GM23248 (cell line): ENCODE data around the gene PTPRD.

Experiments
- EZH2 ChIP-seq: fragments of 200-600 bp; sonication (generic); IDR thresholded peaks from 2 replicates; pipeline ENCODE4 v1.6.1; 2018; ENCODE audit warnings: antibody characterized with exemption, mild to moderate bottlenecking; ENCODE audit not compliant: insufficient read depth, poor library complexity, severe bottlenecking
- EZH2phosphoT487 ChIP-seq: fragments of 200-600 bp; sonication (generic); IDR thresholded peaks from 2 replicates; pipeline ENCODE4 v1.6.1; 2018; ENCODE audit warnings: antibody characterized with exemption, moderate library complexity, mild to moderate bottlenecking, low read depth; ENCODE audit not compliant: insufficient read depth

DNA sequence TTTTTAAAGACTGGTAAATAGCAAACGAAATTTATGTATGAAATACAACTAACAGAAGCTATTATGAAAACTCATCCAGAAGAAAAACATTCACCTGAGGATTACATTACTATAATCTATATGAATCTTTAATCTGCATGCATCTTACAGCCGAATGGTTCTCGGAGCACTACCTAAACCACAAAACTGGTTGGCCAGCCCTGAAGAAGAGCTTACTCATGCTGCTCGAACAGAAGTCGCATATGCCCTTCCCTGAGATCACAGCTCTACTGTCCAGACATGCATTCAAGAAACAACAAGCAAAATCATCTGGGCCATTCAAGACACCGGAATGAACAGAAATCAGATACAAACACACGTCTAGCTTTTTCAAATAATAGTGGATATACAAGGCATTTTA, 1882.2 kb downstream of the PTPRD start:
- TF ChIP-seq EZH2 (no peak), EZH2phosphoT487 (no peak)
